GM06990 (cell line): Measurements from ENCODE around the gene TRAF3.

ENCODE experiments used
- DNase-seq: peaks from one replicate; pipeline ENCODE4 v3.0.0-alpha.2; 2011; ENCODE audit not compliant: insufficient read length; ENCODE audit errors: extremely low read depth
- H3K27me3 ChIP-seq: replicated peaks from 2 replicates; pipeline ENCODE4 v1.6.0; 2011; ENCODE audit warnings: low read length; ENCODE audit not compliant: control insufficient read depth, insufficient read depth
- H3K36me3 ChIP-seq: 2 replicates; pipeline ENCODE4 v1.5.1; 2011; ENCODE audit warnings: low read length; ENCODE audit not compliant: control insufficient read depth, insufficient read depth
- H3K4me3 ChIP-seq: replicated peaks from 2 replicates; pipeline ENCODE4 v1.5.1; 2011; ENCODE audit warnings: low read depth, mild to moderate bottlenecking, control low read depth, low read length
- CTCF ChIP-seq: IDR thresholded peaks from 2 replicates; pipeline ENCODE4 v1.5.1; 2011; ENCODE audit warnings: low read length, control low read depth, mild to moderate bottlenecking, inconsistent platforms; ENCODE audit not compliant: insufficient read depth, poor library complexity, severe bottlenecking

TRAF3 gene

DNA sequence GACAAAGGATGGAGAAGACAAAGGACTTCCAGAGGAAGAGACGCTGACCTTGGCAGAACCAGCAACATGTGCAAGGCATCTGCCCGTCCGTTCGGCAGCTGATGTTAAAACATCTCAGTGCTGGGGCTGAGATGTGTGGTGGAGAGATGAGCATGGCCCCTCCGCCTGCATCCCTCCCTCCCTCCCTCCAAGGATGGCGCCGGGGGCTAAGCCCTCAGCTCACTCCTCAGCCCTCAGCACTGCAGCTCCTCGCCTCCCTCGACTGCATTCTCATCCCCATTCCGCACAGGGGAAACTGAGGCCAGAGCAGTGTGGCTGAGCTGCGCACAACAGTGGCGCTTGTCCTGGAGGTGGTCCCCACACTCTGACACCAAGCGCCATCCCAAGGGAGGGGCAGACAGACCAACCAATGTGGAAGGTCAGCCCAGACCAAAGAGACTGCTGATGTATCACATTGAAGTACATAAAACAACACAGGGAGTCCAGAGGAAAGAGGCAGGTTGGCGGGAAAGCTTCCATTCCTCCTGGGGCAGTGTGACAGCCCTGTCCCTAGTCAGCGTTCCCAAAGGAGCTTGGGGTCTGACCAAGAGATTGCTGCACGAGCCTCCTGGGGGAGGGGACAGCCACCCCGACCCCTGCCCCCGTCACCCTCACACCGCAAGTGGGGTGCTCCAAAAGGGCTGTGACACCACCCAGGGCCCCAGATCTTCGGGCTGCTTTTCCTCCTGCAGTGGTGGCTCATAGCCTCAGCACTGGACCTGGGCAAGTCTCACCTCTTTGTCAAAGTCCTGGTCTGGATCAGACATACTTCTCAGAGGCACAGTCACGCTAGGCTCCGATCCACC is 160.3 kb downstream of the TRAF3 start:
- H3K36me3 ChIP-seq = no peaks in the 10 kb centered on the region; the same call in none of the 2 replicates
- TF ChIP-seq CTCF = no peak
- no peak overlapping the region for H3K4me3 ChIP-seq
- DNase-seq = no peak
- H3K27me3 ChIP-seq = no peaks in the 10 kb centered on the region

- H3K27me3 ChIP-seq = no peaks in the 10 kb centered on the region
- no peak for TF ChIP-seq CTCF
These were observed 160.9 kb downstream of the TRAF3 start for GRCh38 chr14:102938191-102938590.

DNA sequence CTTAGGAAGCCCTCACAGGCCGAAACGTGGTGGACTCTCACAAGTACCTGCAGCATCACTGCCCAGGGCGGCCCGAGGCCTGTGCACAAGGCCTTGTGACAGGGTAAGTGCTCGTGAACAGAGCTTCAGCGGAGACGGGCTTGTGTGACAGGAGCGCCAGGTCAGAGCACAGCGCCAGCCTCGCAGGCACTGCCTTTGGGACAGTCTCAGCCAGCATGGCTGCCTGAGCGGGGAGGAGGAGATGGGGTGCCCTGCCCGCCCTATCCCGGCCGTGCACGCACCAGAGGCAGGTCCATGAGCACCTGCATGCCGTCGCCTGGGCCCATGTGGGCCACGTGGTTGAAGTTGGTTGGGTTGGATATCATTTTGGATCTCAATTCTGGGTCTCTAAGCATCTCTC is 162.1 kb downstream of the TRAF3 start:
- DNase-seq = no peak
- H3K27me3 ChIP-seq = no peaks in the 10 kb centered on the region
- H3K4me3 ChIP-seq = no peak overlapping the region
- TF ChIP-seq CTCF = no peak
- H3K36me3 ChIP-seq = no peaks in the 10 kb centered on the region; the same call in none of the 2 replicates

More at GRCh38 chr14:102938191-102938590, 160.9 kb downstream of the TRAF3 start:
- Histone ChIP-seq H3K4me3 (no peak overlapping the region), H3K36me3 (no peaks in the 10 kb centered on the region; the same call in none of the 2 replicates)
- no peak for DNase-seq

- Histone ChIP-seq H3K36me3 (no peaks in the 10 kb centered on the region; the same call in none of the 2 replicates), H3K27me3 (no peaks in the 10 kb centered on the region), H3K4me3 (no peak overlapping the region)
- DNase-seq = no peak
- TF ChIP-seq CTCF = no peak
These were observed 162.7 kb downstream of the TRAF3 start for GRCh38 chr14:102939820-102940561.

- no peak for DNase-seq
- TF ChIP-seq CTCF = no peak
- Histone ChIP-seq H3K27me3 (no peaks in the 10 kb centered on the region), H3K36me3 (no peaks in the 10 kb centered on the region; the same call in none of the 2 replicates), H3K4me3 (no peak overlapping the region)
These were observed 163.6 kb downstream of the TRAF3 start for GRCh38 chr14:102940729-102941362.
